Keratinocyte (primary cell): Measurements from ENCODE around the gene SRGAP3. TPM values are rescaled to one million over a fixed set of nuclear protein-coding genes. Genes with fewer than 3 reads are reported as not detected.
A peak's percentile ranks its signal among the peaks of the same experiment; 100 is the strongest.

Source experiments
- DNase-seq: peaks from one replicate; pipeline ENCODE4 v3.0.0-alpha.2; 2011; ENCODE audit warnings: low read depth, missing footprints, low spot score
- FAIRE-seq: peaks from 2 replicates; lab custom pipeline; 2011; peaks lifted over from hg19 to GRCh38; lab: Jason Lieb, UNC
- H2AFZ ChIP-seq: 2 replicates; pipeline ENCODE4 v1.6.0; 2012; ENCODE audit warnings: low read length, control low read depth, inconsistent platforms; ENCODE audit not compliant: control insufficient read depth
- H3K27ac ChIP-seq: 2 replicates; pipeline ENCODE4 v1.5.1; 2011; ENCODE audit warnings: low read length; ENCODE audit not compliant: control insufficient read depth, insufficient read depth
- H3K27me3 ChIP-seq: 3 replicates; pipeline ENCODE4 v1.6.0; 2011; ENCODE audit warnings: low read length; ENCODE audit not compliant: control insufficient read depth, insufficient read depth; ENCODE audit errors: extremely low read depth
- H3K36me3 ChIP-seq, 2 experiments: 2 replicates in 1 of 2; 3 replicates in 1 of 2; pipeline ENCODE4 v1.5.1; 2011; ENCODE audit warnings: low read length in 2 of 2, mild to moderate bottlenecking in 1 of 2; ENCODE audit not compliant: control insufficient read depth in 2 of 2, insufficient read depth in 2 of 2; ENCODE audit errors: extremely low read depth in 1 of 2
- H3K4me1 ChIP-seq: 3 replicates; pipeline ENCODE4 v1.5.1; 2011; ENCODE audit warnings: low read length; ENCODE audit not compliant: control insufficient read depth, insufficient read depth; ENCODE audit errors: extremely low read depth
- H3K4me2 ChIP-seq: 3 replicates; pipeline ENCODE4 v1.6.0; 2011; ENCODE audit warnings: low read depth, low read length; ENCODE audit not compliant: control insufficient read depth, insufficient read depth; ENCODE audit errors: extremely low read depth
- H3K4me3 ChIP-seq, 3 experiments: fragments of 200-600 bp in 1 of 3; sonication (generic) in 1 of 3; 2 replicates in 2 of 3; 3 replicates in 1 of 3; pipeline ENCODE4 v1.5.1; 2011 to 2016; ENCODE audit warnings: low read length in 3 of 3, mild to moderate bottlenecking in 3 of 3, control low read depth in 2 of 3, inconsistent platforms in 1 of 3, low read depth in 1 of 3, mixed read lengths in 1 of 3, mixed run types in 1 of 3, moderate library complexity in 1 of 3; ENCODE audit not compliant: control insufficient read depth in 2 of 3, insufficient read depth in 2 of 3; ENCODE audit errors: extremely low read depth in 1 of 3
- H3K79me2 ChIP-seq: 2 replicates; pipeline ENCODE4 v1.6.0; 2012; ENCODE audit warnings: low read length; ENCODE audit not compliant: control insufficient read depth, insufficient read depth
- H3K9ac ChIP-seq: 3 replicates; pipeline ENCODE4 v1.6.0; 2011; ENCODE audit warnings: low read length; ENCODE audit not compliant: control insufficient read depth, insufficient read depth; ENCODE audit errors: extremely low read depth
- H3K9me1 ChIP-seq: 3 replicates; pipeline ENCODE4 v1.6.0; 2011; ENCODE audit warnings: low read length; ENCODE audit not compliant: control insufficient read depth, insufficient read depth; ENCODE audit errors: extremely low read depth
- H3K9me3 ChIP-seq: 2 replicates; pipeline ENCODE4 v1.5.1; 2012; ENCODE audit warnings: low read depth, low read length; ENCODE audit not compliant: control insufficient read depth
- H4K20me1 ChIP-seq: 3 replicates; pipeline ENCODE4 v1.6.0; 2011; ENCODE audit warnings: low read length; ENCODE audit not compliant: control insufficient read depth, insufficient read depth; ENCODE audit errors: extremely low read depth
- EZH2 ChIP-seq: IDR thresholded peaks from one replicate; pipeline ENCODE4 v1.6.1; 2012; ENCODE audit warnings: inconsistent platforms, mild to moderate bottlenecking, low read length, moderate library complexity
- dilution Hi-C: fragments of 300-500 bp; cut with MboI; formaldehyde crosslinking; loops from one replicate; pipeline ENCODE4 v1.7.0; 2020; ENCODE audit warnings: low sequenced_read_pairs; ENCODE audit not compliant: extremely low pct_ligation_motif_present
- polyA plus RNA-seq, 5 experiments: library from polyadenylated mRNA; depleted of rRNA in 3 of 5; stranded (reverse) in 3 of 5; stranded (forward) in 1 of 5; unstranded in 1 of 5; fragments of >200 nt; gene quantifications; 1 replicate in 1 of 5; 2 replicates in 3 of 5; 3 replicates in 1 of 5; pipeline versions ENCODE4 v1.2.1 to v1.2.3, GENCODE V29; 2011 to 2012; ENCODE audit warnings: missing spikeins in 2 of 5, low read depth in 1 of 5, low replicate concordance in 1 of 5
- TF ChIP-seq, protein P1 (sequence below), 3 experiments: IDR thresholded peaks in 1 of 3; conservative IDR thresholded peaks in 1 of 3; optimal IDR thresholded peaks in 1 of 3; 2 replicates in 2 of 3; 3 replicates in 1 of 3; pipeline versions ENCODE3 to v1.5.1; 2011; ENCODE audit warnings: low read length in 3 of 3, mild to moderate bottlenecking in 3 of 3, moderate library complexity in 2 of 3, control low read depth in 1 of 3, inconsistent platforms in 1 of 3; ENCODE audit not compliant: insufficient read depth in 2 of 3; ENCODE audit errors: extremely low read depth in 1 of 3

SRGAP3 gene
- polyA plus RNA-seq, 1 donor (not counting 4 experiments of a cell fraction or from before 2014, with no cell fraction given): 7.2 TPM

DNA sequence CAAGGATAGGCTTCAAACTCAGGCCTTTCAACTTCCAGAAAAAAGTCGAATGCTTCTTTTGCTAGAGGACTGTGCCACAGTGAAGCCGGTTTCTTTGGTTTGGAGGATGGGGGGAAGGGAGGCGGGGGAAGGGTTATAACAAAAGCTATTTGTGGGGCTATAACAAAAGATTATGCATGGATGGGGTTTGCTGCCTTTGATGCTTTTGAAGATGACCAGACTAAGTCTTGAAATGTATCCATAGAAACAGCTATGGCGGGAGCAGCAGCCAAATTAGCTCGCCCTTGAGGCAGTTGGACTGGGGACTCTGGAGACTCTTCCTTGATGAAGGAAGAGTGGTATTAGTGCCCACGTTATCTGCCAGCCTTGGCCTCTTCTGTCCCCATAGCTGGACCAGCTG, 47.5 kb downstream of the SRGAP3 start:
- FAIRE-seq (no peak), DNase-seq (no peak)
- H3K9ac ChIP-seq: no peak overlapping the region
- no peak overlapping the region for H3K27ac ChIP-seq
- H3K9me3 ChIP-seq: no peaks in the 10 kb centered on the region
- H3K4me2 ChIP-seq: no peak overlapping the region
- no peaks in the 10 kb centered on the region for H3K36me3 ChIP-seq
- H4K20me1 ChIP-seq: no peaks in the 10 kb centered on the region
- no peaks in the 10 kb centered on the region for H3K27me3 ChIP-seq
- H3K4me1 ChIP-seq: no peaks in the 10 kb centered on the region
- no peak for TF ChIP-seq EZH2
- TF ChIP-seq, protein P1, sequence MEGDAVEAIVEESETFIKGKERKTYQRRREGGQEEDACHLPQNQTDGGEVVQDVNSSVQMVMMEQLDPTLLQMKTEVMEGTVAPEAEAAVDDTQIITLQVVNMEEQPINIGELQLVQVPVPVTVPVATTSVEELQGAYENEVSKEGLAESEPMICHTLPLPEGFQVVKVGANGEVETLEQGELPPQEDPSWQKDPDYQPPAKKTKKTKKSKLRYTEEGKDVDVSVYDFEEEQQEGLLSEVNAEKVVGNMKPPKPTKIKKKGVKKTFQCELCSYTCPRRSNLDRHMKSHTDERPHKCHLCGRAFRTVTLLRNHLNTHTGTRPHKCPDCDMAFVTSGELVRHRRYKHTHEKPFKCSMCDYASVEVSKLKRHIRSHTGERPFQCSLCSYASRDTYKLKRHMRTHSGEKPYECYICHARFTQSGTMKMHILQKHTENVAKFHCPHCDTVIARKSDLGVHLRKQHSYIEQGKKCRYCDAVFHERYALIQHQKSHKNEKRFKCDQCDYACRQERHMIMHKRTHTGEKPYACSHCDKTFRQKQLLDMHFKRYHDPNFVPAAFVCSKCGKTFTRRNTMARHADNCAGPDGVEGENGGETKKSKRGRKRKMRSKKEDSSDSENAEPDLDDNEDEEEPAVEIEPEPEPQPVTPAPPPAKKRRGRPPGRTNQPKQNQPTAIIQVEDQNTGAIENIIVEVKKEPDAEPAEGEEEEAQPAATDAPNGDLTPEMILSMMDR (optimal IDR thresholded peaks at IDR 0.05 in 1 of 3, IDR thresholded peaks at IDR 0.05 in 1 of 3, conservative IDR thresholded peaks at IDR 0.05 in 1 of 3; ENCODE audit: extremely low read depth in 1 of 3, insufficient read depth in 2 of 3, low read length in 3 of 3): no peak
- no peak overlapping the region for H2AFZ ChIP-seq
- dilution Hi-C loops: no loop called here
- H3K4me3 ChIP-seq: no peak overlapping the region
- H3K79me2 ChIP-seq: peaks cover 25% of the 10 kb centered on the region
- no peaks in the 10 kb centered on the region for H3K9me1 ChIP-seq

DNA sequence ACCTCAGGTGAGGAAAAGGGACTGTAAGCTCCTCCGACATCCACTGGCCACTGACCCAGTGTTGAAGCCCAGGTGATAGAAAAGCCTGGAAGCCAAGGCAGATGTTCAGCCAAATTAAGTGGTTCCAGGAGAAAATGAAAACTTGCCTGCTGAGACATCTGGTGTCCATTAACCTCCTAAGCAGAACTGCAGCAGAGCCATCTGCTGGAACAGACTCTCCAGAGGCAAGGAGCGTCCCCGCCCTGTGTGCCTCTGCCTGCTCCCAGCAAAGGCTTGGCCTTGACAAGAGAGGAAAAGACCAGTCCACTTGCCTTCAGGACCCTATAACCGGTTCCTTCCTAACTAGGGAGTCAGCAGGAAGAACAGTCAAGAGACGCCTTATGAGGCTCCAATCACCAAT, 48.2 kb downstream of the SRGAP3 start:
- H3K9me3 ChIP-seq: no peaks in the 10 kb centered on the region
- no peak for FAIRE-seq
- H3K79me2 ChIP-seq: peaks cover 22% of the 10 kb centered on the region
- no peak overlapping the region for H2AFZ ChIP-seq
- no peaks in the 10 kb centered on the region for H3K4me1 ChIP-seq
- no peaks in the 10 kb centered on the region for H3K9me1 ChIP-seq
- H3K9ac ChIP-seq: no peak overlapping the region
- H3K4me2 ChIP-seq: no peak overlapping the region
- TF ChIP-seq, protein P1 (optimal IDR thresholded peaks at IDR 0.05 in 1 of 3, IDR thresholded peaks at IDR 0.05 in 1 of 3, conservative IDR thresholded peaks at IDR 0.05 in 1 of 3; ENCODE audit: extremely low read depth in 1 of 3, insufficient read depth in 2 of 3, low read length in 3 of 3): peak in 1 of 3 experiments; percentile 17
- no peak for TF ChIP-seq EZH2
- no peaks in the 10 kb centered on the region for H4K20me1 ChIP-seq
- dilution Hi-C loops: no loop called here
- no peak for DNase-seq
- H3K36me3 ChIP-seq: no peaks in the 10 kb centered on the region
- H3K27ac ChIP-seq: no peak overlapping the region
- no peak overlapping the region for H3K4me3 ChIP-seq
- no peaks in the 10 kb centered on the region for H3K27me3 ChIP-seq
